HEK293 (cell line): Measurements from ENCODE around the gene CBX1.
A peak's percentile ranks its signal among the peaks of the same experiment; 100 is the strongest.

Source experiments
- ATF2 ChIP-seq: fragments of 450-650 bp; formaldehyde crosslinking; IDR thresholded peaks from 2 replicates; pipeline ENCODE4 v1.5.1; 2016; ENCODE audit warnings: missing biosample characterization, missing genetic modification characterization, low read depth
- BCL11A ChIP-seq: fragments of 450-650 bp; formaldehyde crosslinking; IDR thresholded peaks from 2 replicates; pipeline ENCODE4 v1.5.1; 2016; ENCODE audit warnings: low read depth, missing biosample characterization, missing genetic modification characterization
- GLI4 ChIP-seq: fragments of 450-650 bp; formaldehyde crosslinking; IDR thresholded peaks from 2 replicates; pipeline ENCODE4 v1.5.1; 2016; ENCODE audit warnings: missing biosample characterization, missing genetic modification characterization
- HOXA7 ChIP-seq: sonication (generic); formaldehyde crosslinking; IDR thresholded peaks from 2 replicates; pipeline ENCODE4 v1.8.1; 2022; ENCODE audit warnings: missing genetic modification reagents, borderline replicate concordance
- IKZF3 ChIP-seq: fragments of 450-650 bp; IDR thresholded peaks from 2 replicates; pipeline ENCODE4 v1.5.0; 2018; ENCODE audit warnings: missing biosample characterization, mild to moderate bottlenecking, missing genetic modification characterization, moderate library complexity
- KLF10 ChIP-seq: fragments of 450-650 bp; IDR thresholded peaks from 2 replicates; pipeline ENCODE4 v1.5.1; 2018; ENCODE audit warnings: missing biosample characterization, mild to moderate bottlenecking, missing genetic modification characterization
- REPIN1 ChIP-seq: fragments of 450-650 bp; formaldehyde crosslinking; IDR thresholded peaks from 2 replicates; pipeline ENCODE4 v1.5.1; 2017; ENCODE audit warnings: missing biosample characterization, missing genetic modification characterization, low read depth
- REST ChIP-seq: fragments of 450-650 bp; formaldehyde crosslinking; IDR thresholded peaks from 2 replicates; pipeline ENCODE4 v1.5.1; 2016; ENCODE audit warnings: missing biosample characterization, missing genetic modification characterization
- YY2 ChIP-seq: fragments of 450-650 bp; formaldehyde crosslinking; IDR thresholded peaks from 2 replicates; pipeline ENCODE4 v1.5.1; 2016; ENCODE audit warnings: missing biosample characterization, missing genetic modification characterization
- ZBTB17 ChIP-seq: fragments of 450-650 bp; formaldehyde crosslinking; IDR thresholded peaks from 2 replicates; pipeline ENCODE4 v1.5.1; 2016; ENCODE audit warnings: missing biosample characterization, missing genetic modification characterization
- ZNF155 ChIP-seq: fragments of 450-650 bp; formaldehyde crosslinking; IDR thresholded peaks from 2 replicates; pipeline ENCODE4 v1.5.1; 2016; ENCODE audit warnings: missing biosample characterization, missing genetic modification characterization
- ZNF18 ChIP-seq: fragments of 450-650 bp; formaldehyde crosslinking; IDR thresholded peaks from 2 replicates; pipeline ENCODE4 v1.5.1; 2016; ENCODE audit warnings: missing biosample characterization, missing genetic modification characterization
- ZNF366 ChIP-seq: fragments of 450-650 bp; formaldehyde crosslinking; conservative IDR thresholded peaks from 2 replicates; pipeline ENCODE4 v1.5.1; 2016; ENCODE audit warnings: missing biosample characterization, missing genetic modification characterization
- ZNF501 ChIP-seq: fragments of 450-650 bp; formaldehyde crosslinking; IDR thresholded peaks from 2 replicates; pipeline ENCODE4 v1.5.1; 2016; ENCODE audit warnings: missing biosample characterization, missing genetic modification characterization
- ZNF510 ChIP-seq: fragments of 450-650 bp; formaldehyde crosslinking; IDR thresholded peaks from 2 replicates; pipeline ENCODE4 v1.5.1; 2018; ENCODE audit warnings: mild to moderate bottlenecking, missing genetic modification characterization, missing biosample characterization; ENCODE audit not compliant: insufficient replicate concordance
- ZNF513 ChIP-seq: fragments of 450-650 bp; IDR thresholded peaks from 2 replicates; pipeline ENCODE4 v1.5.1; 2018; ENCODE audit warnings: missing biosample characterization, missing genetic modification characterization
- ZNF585B ChIP-seq: fragments of 450-650 bp; formaldehyde crosslinking; IDR thresholded peaks from 2 replicates; pipeline ENCODE4 v1.5.1; 2016; ENCODE audit warnings: missing biosample characterization, missing genetic modification characterization
- ZNF654 ChIP-seq: fragments of 450-650 bp; formaldehyde crosslinking; IDR thresholded peaks from 2 replicates; pipeline ENCODE4 v1.5.1; 2016; ENCODE audit warnings: low read depth, missing biosample characterization, missing genetic modification characterization
- ZNF785 ChIP-seq: fragments of 450-650 bp; formaldehyde crosslinking; IDR thresholded peaks from 2 replicates; pipeline ENCODE4 v1.5.1; 2016; ENCODE audit warnings: missing biosample characterization, missing genetic modification characterization
- ZNF830 ChIP-seq: fragments of 450-650 bp; IDR thresholded peaks from 2 replicates; pipeline ENCODE4 v1.5.0; 2018; ENCODE audit warnings: missing biosample characterization, missing genetic modification characterization, low read depth, mild to moderate bottlenecking, moderate library complexity
- ZXDB ChIP-seq: fragments of 450-650 bp; formaldehyde crosslinking; IDR thresholded peaks from 2 replicates; pipeline ENCODE4 v1.5.1; 2016; ENCODE audit warnings: missing biosample characterization, missing genetic modification characterization
- TF ChIP-seq, protein P1 (sequence below): fragments of 450-650 bp; formaldehyde crosslinking; IDR thresholded peaks from 2 replicates; pipeline ENCODE4 v1.5.1; 2016; ENCODE audit warnings: missing biosample characterization, missing genetic modification characterization
- TF ChIP-seq, protein P2 (sequence below): fragments of 450-650 bp; formaldehyde crosslinking; IDR thresholded peaks from 2 replicates; pipeline ENCODE4 v1.5.1; 2016; ENCODE audit warnings: missing biosample characterization, missing genetic modification characterization, borderline replicate concordance

CBX1 gene

DNA sequence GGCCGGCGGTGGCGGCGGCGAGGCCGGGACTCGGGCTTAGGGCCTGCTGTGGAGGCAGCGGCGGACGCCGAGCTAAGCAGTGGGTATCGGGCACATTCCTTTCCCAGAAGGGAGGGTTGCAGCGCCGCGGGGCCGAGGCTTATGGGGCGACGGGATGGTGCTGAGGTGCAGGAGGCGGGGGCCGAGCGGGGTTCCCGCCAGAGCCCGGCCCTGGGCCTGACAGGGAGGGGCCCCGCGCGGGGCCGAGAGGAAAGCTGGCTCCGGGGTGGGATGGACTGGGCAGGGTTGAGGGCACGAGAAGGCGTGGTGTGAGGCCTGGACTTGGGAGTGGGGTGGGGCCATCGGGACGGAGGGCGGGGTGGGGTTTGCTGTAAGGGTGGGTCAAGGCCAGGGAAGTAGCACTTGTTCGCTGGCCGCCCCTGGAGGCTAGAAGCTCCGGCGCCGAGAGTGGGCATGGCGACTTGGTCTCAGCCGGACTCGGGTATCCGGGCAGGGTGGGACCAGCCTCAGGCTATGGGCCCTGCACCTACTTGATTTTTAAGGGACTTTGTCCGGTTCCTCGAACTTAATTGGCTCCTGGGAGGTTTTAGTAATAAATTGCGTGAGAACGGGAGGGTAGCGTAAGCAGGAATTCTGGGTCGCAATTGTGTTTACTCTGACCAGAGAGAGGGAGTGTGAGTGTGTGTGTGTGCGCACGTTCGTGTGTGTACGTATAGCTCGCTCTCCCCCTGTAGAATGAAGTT lies 52.7 kb downstream of the CBX1 start (continued):
- TF ChIP-seq ATF2 (tag by site-specific recombination) = no peak
- TF ChIP-seq, protein P1, sequence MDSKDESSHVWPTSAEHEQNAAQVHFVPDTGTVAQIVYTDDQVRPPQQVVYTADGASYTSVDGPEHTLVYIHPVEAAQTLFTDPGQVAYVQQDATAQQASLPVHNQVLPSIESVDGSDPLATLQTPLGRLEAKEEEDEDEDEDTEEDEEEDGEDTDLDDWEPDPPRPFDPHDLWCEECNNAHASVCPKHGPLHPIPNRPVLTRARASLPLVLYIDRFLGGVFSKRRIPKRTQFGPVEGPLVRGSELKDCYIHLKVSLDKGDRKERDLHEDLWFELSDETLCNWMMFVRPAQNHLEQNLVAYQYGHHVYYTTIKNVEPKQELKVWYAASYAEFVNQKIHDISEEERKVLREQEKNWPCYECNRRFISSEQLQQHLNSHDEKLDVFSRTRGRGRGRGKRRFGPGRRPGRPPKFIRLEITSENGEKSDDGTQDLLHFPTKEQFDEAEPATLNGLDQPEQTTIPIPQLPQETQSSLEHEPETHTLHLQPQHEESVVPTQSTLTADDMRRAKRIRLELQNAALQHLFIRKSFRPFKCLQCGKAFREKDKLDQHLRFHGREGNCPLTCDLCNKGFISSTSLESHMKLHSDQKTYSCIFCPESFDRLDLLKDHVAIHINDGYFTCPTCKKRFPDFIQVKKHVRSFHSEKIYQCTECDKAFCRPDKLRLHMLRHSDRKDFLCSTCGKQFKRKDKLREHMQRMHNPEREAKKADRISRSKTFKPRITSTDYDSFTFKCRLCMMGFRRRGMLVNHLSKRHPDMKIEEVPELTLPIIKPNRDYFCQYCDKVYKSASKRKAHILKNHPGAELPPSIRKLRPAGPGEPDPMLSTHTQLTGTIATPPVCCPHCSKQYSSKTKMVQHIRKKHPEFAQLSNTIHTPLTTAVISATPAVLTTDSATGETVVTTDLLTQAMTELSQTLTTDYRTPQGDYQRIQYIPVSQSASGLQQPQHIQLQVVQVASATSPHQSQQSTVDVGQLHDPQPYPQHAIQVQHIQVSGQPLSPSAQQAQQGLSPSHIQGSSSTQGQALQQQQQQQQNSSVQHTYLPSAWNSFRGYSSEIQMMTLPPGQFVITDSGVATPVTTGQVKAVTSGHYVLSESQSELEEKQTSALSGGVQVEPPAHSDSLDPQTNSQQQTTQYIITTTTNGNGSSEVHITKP = peak; percentile 91
- TF ChIP-seq ZNF585B = no peak
- peak; percentile 57; the same call in 1 of the 2 replicates for TF ChIP-seq ZNF366
- TF ChIP-seq ZNF830 (tag by site-specific recombination) = no peak
- TF ChIP-seq BCL11A (tag by site-specific recombination) = no peak; the same call in 1 of the 2 replicates
- TF ChIP-seq ZNF18 (tag by site-specific recombination) = peak; percentile 30; the same call in 1 of the 2 replicates
- TF ChIP-seq ZBTB17 = 0 out of 2 replicates have a peak, but pooled peaks have one; percentile 20
- no peak for TF ChIP-seq HOXA7 (CRISPR knock-in tag)
- TF ChIP-seq YY2 = 0 out of 2 replicates have a peak, but pooled peaks have one; percentile 22
- no peak for TF ChIP-seq ZNF654 (tag by site-specific recombination)
- peak; percentile 77 for TF ChIP-seq ZNF501 (tag by site-specific recombination)
- TF ChIP-seq IKZF3 (tag by site-specific recombination) = no peak
- TF ChIP-seq GLI4 = no peak
- no peak for TF ChIP-seq REPIN1
- TF ChIP-seq KLF10 (tag by site-specific recombination) = no peak; the same call in 1 of the 2 replicates
- 0 out of 2 replicates have a peak, but pooled peaks have one; percentile 27 for TF ChIP-seq ZNF785 (tag by site-specific recombination)
- no peak for TF ChIP-seq ZNF513
- TF ChIP-seq, protein P2, sequence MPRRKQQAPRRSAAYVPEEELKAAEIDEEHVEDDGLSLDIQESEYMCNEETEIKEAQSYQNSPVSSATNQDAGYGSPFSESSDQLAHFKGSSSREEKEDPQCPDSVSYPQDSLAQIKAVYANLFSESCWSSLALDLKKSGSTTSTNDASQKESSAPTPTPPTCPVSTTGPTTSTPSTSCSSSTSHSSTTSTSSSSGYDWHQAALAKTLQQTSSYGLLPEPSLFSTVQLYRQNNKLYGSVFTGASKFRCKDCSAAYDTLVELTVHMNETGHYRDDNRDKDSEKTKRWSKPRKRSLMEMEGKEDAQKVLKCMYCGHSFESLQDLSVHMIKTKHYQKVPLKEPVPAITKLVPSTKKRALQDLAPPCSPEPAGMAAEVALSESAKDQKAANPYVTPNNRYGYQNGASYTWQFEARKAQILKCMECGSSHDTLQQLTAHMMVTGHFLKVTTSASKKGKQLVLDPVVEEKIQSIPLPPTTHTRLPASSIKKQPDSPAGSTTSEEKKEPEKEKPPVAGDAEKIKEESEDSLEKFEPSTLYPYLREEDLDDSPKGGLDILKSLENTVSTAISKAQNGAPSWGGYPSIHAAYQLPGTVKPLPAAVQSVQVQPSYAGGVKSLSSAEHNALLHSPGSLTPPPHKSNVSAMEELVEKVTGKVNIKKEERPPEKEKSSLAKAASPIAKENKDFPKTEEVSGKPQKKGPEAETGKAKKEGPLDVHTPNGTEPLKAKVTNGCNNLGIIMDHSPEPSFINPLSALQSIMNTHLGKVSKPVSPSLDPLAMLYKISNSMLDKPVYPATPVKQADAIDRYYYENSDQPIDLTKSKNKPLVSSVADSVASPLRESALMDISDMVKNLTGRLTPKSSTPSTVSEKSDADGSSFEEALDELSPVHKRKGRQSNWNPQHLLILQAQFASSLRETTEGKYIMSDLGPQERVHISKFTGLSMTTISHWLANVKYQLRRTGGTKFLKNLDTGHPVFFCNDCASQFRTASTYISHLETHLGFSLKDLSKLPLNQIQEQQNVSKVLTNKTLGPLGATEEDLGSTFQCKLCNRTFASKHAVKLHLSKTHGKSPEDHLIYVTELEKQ = 0 out of 2 replicates have a peak, but pooled peaks have one; percentile 5
- no peak for TF ChIP-seq ZNF510 (tag by site-specific recombination)
- TF ChIP-seq ZNF155 (tag by site-specific recombination) = no peak
- peak; percentile 87 for TF ChIP-seq ZXDB (tag by site-specific recombination)
- TF ChIP-seq REST (tag by site-specific recombination) = peak; percentile 37; the same call in 1 of the 2 replicates
